PC-3 (cell line): Measurements from ENCODE around the gene PDGFC.
"Not testable (repeated sequence)": the region's sequence is repeated elsewhere in the genome, so short reads cannot be mapped to it uniquely, and the experiment has no call there.

ENCODE experiments used
- CTCF ChIP-seq: fragments of 300-600 bp; sonication (generic); conservative IDR thresholded peaks from 2 replicates; pipeline ENCODE4 v1.5.1; 2017; ENCODE audit warnings: antibody characterized with exemption, low read depth, mild to moderate bottlenecking, low read length
- EZH2 ChIP-seq: fragments of 300-600 bp; sonication (generic); IDR thresholded peaks from one replicate; pipeline ENCODE4 v1.6.1; 2017; ENCODE audit warnings: antibody characterized with exemption, mild to moderate bottlenecking, low read length; ENCODE audit not compliant: unreplicated experiment

GRCh38 chr4:156866088-156866487 lies 105.5 kb downstream of the PDGFC start:
- TF ChIP-seq CTCF, EZH2: not testable (repeated sequence)
